OCI-LY3 (cell line): ENCODE measurements around the gene KIAA1671.

Source experiments
- EZH2phosphoT487 ChIP-seq: fragments of 200-600 bp; shearing (Covaris generic); IDR thresholded peaks from 2 replicates; pipeline ENCODE4 v1.6.1; 2018; ENCODE audit warnings: antibody characterized with exemption, mixed run types, low read depth
- TF ChIP-seq, protein P1 (sequence below): fragments of 200-600, 300-600 bp; sonication (generic); IDR thresholded peaks from 2 replicates; pipeline ENCODE4 v1.5.1; 2014; ENCODE audit warnings: antibody characterized with exemption, low read length, low read depth

DNA sequence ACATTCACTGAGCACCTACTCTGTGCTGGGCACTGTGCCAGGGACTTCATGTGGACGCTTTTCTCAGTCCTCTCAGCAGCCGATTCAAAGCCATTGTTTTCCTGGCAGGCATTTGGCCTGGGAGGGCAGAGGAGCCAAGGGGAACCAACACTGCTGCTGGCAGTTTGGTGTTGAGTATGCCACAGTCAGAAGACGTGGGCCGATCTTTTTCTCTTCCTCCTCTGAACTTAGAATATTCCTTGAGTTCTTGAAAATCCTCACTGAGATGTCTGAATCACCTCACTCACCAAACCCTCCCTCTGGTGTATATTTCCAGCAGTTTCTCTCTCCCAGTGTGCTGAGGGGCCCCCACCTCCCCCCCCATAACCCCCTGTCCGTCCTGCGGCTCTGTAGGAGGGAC, 132.6 kb downstream of the KIAA1671 start:
- TF ChIP-seq, protein P1, sequence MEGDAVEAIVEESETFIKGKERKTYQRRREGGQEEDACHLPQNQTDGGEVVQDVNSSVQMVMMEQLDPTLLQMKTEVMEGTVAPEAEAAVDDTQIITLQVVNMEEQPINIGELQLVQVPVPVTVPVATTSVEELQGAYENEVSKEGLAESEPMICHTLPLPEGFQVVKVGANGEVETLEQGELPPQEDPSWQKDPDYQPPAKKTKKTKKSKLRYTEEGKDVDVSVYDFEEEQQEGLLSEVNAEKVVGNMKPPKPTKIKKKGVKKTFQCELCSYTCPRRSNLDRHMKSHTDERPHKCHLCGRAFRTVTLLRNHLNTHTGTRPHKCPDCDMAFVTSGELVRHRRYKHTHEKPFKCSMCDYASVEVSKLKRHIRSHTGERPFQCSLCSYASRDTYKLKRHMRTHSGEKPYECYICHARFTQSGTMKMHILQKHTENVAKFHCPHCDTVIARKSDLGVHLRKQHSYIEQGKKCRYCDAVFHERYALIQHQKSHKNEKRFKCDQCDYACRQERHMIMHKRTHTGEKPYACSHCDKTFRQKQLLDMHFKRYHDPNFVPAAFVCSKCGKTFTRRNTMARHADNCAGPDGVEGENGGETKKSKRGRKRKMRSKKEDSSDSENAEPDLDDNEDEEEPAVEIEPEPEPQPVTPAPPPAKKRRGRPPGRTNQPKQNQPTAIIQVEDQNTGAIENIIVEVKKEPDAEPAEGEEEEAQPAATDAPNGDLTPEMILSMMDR: no peak
- no peak for TF ChIP-seq EZH2phosphoT487
